ENCODE data around the gene CLSTN1. TPM values are rescaled to one million over a fixed set of nuclear protein-coding genes. Genes with fewer than 3 reads are reported as not detected.

The CLSTN1 gene
- total and polyA plus RNA-seq, 2 of the 8 experiments (the other 6 are each of a cell fraction or from before 2014, with no cell fraction given), result 34.2 to 97.4 TPM

GRCh38 chr1:9845914-9846313 lies 22.1 kb upstream of the CLSTN1 start (continued):
- no peak for TF ChIP-seq CBX8 (IDR thresholded peaks at IDR 0.05; ENCODE audit: borderline replicate concordance, low read depth, low read length)

All from H1 (cell line).